GM18858 (cell line): ENCODE measurements around the gene KLK3.

ENCODE experiments used
- ATAC-seq: cut with Tn5 transposase; IDR thresholded peaks from one replicate; pipeline ENCODE4 v1.9.1; 2021; ENCODE audit not compliant: unreplicated experiment

KLK3 gene

DNA sequence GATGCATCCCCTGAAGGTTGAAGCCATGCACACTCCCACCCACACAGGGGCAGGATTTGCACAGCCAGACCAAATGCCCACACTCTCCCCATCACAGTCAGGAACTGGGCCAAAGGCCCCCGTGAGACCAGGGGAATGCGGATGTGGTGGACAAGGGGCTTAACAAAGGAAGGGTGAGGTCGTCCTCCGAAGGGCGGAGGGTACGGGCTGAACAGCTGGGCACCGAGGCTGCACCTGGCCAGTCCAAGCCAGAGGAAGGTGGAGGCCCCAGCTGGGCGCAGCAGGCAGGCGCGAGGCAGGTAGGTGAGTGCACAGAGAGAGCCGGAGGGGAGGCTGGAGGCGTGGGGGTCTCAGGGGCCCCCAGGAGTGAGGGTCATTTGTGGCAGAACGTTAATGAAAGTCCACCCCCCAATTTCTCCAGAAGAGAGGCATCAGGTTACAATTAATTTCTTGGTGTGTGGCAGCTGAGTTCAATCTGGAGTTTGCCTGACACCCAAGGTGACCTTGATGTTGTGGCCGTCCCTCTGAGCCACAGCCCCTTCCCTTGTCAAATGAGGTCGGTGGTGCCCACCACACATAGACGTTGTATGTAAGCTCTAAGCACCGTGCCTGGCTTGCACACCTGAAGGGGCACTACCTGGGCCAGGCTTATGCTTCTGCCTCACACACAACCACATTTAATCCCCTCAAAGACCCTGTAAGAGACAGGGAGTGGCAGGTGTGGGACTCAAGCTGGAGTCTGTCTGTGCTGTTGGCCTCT lies 24.3 kb upstream of the KLK3 start:
- no peak for ATAC-seq

DNA sequence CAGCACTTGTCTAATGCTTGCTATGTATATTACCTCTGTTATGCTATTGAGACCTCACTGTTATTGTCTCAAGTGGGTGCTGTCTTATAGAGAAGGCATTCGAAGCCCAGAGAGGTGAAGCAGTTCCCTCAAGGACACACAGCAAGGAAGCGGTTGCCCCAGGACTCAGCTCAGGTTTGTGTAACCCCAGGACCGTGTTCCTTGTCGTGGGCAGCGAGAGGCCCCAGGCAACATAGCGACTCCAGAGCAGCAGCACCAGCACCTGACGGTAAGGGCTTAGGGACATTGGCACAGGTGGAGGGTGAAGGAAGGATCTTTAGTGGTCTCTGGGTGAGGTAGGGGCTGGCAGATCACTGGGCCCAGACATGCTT lies 23.7 kb upstream of the KLK3 start:
- no peak for ATAC-seq

DNA sequence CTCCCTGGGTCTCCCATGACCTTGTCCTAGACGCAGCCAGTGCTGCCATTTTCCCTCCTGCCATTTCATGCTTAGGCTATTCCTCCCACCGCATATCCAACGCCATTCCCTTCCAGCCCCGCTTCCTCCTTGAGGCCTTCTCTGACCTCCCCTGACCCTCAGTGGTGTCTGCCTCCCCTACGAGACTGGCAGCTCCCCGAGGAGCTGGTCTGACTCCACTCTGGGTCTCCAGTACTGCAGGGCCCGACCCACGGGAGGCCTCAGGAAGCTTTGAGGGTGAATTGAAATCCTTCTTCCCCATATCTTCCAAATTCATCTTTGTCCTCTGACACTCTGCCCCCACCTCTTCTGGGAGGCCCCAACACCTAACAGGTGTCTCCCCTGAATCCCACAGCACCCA lies 22.0 kb upstream of the KLK3 start:
- ATAC-seq, result no peak

DNA sequence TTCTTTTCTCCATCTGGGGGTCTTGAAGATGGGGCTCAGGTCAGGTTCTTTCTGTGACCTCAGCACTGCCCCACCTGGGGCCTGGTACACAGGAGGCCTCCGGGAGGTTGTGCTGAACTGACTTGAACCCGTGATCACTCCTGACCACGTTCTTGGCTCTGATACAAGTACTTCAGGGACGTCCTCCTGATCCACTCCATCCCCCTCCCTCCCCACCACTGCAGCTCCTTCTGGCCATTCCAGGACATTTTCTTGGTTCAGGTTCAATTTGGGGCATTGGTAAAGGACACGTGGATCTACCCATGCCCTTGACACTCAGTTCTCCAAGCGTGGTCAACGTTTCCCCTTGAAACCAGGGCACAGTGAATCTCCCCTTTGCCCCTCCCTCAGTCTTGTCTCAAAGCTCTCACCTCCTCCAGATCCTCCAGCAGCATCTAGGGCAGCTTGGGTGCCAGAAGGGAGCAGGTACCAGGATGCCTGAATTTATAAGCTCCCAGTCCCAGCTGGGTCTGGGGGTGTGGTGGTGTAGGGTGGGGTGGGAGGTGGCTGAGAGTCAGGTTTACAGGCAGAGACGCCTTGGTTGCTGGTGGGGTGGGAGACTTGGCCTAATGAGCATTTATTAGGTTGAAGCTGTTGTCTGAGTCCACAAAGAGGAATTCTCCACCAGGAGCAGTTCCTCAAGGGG lies 21.5 kb upstream of the KLK3 start, which contains the start of gene KLK15:
TSS of gene KLK15 (minus strand) at position 458 of the 685 bp plus-strand sequence. CDS start 2,082 bp downstream, outside the sequence.
- ATAC-seq, result no peak

DNA sequence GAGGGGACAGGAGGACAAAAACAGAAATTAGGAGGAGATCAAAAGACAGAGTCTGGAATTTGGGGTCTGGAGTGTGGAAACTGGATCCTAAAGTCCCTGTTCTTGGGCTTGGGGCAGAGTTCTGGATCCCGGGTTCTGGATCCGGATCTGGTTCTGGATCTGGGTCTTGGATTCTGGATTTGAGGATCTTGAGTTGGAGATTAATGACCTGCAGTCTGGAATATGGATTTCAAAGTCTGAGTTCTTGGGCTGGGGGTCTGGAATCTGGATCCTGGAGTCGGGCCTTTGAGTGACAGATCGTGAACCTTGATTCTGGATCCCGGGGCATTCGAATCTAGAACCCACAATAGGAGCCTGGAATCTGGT lies 20.9 kb upstream of the KLK3 start:
- no peak for ATAC-seq

DNA sequence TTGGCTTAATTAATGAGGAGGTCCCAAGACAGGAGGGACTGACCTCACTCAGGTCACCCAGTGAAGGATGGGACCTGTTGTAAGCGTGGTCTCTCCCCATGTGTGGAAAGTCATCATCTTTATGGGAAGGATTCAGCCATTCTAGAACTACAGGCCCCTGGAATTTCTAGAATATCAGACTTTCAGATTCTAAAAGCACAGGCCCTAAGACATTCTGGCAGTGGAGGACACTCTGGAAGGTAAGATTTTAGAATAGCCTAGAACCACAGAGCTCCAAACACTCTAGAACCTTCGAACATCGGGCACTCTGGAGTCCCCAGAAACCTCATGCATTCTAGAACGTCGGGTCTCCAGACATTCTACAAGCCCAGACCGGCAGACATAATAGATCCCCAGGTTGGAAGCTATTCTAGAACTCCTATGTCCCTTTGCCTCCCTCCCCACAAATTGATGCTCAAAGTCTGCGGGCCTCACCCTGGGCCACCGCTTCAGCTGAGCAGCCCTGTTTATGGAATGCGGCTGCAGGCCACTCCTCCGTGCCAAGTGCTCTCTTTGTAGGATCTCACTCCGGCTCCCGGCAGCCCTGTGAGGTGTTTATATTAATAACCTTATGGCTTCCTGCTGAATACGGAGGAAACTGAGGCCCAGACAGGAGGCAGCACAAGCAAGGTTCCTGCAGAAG lies 19.5 kb upstream of the KLK3 start:
- ATAC-seq, result no peak

DNA sequence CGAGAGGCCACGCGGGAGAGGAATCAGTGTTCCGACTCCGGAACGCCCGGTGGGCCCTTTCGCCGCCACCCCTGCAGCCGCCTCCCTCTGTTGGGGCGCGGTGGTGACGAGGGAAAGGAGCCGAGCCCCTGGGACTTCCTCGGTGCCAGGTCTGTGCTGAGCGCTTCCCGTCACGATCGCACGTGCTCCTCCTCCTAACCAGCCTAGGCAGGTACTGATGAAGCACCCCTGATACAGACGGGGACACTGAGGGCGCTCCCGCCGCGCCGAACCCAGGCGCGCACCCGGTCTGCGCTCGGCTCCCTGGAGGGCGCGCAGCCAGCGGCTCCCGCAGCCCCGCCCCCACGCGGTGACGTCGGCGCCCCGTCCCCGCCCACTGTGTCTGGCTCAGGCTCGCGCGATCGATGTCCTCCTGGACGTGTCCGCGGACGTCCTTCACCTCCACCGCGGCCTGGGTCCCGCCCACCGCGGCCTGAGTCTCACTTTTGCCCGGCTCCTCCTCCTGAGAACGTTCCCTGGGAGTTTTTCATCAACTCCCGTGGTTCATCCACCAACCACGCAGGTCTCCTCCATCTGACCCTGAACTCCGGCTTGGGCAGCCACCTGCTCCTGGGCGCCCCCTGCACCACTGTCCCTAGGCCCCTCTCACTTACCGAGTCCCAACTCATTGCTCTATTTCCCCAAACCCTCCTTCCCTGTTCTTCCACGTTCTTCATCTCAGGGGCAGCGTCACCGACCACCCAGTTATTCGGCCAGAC lies 18.8 kb upstream of the KLK3 start:
- ATAC-seq, result no peak

DNA sequence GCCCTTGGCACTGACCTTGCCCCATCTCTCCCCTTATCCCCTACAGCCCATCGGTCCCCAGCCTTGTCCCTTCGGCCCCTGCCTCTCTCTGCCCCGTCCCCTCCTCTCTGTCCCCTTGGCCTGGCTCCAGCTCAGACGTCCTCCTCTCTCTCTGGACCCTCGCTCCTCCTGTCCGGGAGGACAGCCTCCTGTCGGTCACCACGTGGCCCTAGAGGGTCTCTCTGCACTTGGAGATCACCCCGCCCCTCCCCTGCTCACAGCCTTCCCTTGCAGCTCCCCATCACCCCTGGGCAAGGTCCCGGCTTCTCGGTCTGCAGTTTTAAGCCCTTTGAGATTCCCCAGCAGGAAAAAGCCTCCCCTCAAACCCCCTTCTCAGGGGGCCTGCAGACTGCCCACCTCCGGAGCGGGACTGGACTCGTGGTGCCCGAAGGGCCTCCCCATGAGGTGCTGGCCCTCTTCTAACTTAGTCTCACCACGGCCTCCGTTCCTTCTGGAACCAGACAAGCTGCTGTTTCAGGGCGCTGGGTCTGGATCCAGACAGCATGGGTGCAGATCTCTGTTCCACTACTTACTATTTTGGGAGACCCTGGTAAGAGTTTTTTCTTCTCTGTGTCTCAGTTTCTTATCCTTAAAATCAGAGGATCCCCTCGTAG lies 18.0 kb upstream of the KLK3 start:
- ATAC-seq, result no peak

DNA sequence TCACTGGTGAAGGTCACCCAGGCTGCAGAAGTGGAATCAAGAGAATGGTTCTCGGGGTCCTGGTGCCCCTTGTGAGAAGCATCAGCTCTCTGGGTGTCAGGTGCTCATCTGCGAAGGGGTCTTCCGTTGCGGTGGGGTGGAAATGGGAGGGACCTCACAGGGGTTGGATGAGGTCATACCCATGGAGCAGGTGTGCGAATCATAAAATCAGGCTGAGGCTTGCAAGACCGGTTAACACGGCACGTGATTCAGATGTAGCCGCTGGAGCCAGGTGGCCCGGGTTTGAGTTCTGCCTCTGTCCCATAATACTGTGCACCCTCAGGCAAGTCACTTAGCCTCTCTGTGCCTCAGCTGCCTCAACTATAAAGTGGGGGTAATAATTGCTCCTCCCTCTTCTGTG lies 17.4 kb upstream of the KLK3 start:
- ATAC-seq, result no peak

DNA sequence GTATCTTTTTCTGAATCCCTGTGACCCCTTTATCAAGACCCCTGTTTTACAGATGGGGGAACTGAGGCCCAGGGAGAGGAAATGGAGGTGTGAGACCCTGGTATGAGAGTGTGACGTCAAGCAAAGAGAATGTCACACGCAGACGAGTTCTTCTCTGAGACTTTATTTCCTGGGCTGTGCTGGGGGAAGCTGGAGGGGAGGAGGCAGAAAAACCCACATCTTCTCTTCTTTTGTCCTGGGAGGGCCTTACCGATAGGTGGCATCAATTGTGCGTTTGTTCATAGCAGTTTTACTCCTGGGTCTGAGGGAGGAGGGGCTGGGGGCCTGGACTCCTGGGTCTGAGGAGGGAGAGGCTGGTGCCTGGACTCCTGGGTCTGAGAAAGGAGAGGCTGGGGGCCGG lies 16.5 kb upstream of the KLK3 start:
- no peak for ATAC-seq

DNA sequence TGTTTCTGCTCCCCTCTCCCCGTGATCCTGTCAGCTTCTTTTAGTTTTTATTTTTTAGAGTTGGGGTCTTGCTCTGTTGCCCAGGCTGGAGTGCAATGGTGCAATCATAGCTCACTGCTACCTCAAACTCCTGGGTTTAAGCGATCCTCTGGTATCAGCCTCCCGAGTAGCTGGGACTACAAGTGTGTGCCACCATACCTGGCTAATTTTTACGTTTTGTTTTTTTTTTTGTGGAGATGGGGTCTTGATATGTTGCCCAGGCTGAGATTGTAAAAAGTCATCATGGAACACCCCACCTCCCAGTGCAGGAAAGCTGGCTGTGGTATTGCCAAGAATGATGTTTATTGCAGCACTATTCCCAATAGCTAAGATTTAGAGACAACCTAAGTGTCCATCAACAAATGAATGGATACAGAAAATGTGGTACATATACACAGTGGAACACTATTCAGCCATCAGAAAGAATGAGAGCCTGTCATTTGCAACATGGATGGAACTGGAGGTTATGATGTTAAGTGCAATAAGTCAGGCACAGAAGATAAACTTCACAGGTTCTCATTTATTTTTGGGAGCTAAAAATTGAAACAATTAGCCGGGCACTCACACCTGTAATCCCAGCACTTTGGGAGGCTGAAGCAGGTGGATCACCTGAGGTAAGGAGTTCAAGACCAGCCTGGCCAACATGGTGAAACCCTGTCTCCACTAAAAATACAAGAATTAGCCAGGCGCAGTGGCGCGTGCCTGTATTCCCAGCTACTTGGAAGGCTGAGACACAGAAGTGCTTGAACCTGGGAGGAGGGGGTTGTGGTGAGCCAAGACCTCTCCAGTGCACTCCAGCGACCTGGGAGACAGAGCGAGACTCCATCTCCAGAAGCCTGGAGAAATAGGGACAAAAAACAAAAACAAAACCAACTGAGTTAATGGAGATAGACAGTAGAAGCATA lies 14.7 kb upstream of the KLK3 start:
- no peak for ATAC-seq

DNA sequence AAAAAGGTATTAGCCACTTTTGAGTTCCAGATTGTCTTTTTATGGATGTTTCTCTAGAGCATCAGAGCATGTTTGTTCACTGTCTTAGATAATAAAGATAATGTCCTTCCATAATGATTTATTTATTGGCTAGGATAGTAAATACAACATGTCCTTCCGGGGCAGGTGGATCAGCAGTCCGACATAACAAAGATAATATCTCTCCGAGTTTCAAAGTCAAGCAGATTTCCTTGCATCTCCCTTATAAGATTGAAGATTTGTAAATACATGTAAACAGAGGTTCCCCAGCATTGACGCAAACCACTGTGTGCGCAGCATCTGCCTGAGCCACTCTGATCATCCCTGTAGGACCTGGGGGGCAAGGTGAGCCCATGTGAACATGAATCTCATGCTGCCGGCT lies 12.6 kb upstream of the KLK3 start:
- no peak for ATAC-seq

DNA sequence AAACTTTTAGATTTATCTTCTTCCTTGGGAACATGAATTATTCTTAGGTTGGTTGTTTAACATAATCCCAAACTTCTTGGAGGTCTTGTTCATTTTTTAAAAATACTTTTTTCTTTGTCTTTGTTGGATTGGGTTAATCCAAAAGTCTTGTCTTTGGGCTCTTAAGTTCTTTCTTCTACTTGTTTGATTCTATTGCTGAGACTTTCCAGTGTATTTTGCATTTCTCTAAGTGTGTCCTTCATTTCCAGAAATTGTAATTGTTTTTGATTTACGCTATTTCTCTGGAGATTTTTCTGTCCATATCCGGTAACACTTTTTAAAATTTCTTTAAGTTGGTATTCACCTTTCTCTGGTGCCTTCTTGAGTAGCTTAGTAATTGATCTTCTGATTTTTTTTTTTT lies 11.5 kb upstream of the KLK3 start:
- no peak for ATAC-seq

DNA sequence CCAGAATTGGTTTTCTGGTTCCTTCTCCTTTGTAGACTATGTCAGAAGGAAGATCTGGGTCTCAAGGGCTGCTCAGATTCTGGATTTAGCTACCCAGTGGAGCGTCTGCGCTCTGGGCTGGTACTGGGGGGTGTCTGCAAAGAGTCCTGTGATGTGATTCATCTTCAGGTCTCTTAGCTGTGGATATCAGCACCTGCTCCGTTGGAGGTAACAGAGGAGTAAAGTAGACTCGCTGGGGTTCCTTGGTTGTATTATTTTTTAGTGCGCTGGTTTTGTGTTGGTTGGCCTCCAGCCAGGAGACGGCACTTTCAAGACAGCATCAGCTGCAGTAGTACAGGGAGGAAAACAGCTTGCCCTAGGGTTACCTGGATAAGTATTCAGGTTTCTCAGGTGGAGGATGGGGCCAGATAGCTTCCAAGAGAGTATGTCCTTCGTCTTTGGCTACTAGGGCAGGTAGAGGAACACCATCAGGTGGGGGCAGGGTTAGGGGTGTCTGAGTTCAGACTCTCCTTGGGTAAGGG lies 11.0 kb upstream of the KLK3 start:
- ATAC-seq, result no peak

DNA sequence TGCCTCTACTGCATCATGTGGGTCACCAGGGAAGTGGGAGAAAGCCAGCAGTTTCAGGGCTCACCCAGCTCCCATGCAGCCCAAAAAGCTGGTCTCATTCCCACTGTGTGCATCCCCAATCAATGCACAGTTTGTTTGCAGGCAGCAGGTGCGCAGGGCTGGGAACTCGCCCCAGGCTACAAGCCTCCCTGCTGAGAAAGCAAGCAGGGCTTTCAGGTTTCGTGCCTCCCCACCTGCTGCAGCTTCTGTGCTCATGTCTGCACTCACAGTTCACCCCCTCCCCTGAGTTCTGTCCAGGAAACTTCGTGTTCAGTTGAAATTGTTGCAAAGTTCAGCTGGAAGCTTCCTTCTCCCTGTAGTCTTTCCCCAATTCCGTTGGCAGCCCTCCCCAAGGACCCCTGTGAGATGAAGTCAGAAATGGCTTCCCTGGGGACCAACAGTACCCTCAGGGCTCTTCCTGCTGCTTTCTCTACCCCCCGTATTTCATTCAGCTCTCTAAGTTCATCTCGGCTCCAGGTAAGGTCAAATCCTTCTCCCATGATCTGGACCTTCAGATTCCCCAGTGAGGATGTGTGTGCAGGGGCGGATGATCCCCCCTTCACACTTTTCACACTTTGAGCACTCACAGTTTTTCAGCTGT lies 10.3 kb upstream of the KLK3 start:
- ATAC-seq, result no peak

DNA sequence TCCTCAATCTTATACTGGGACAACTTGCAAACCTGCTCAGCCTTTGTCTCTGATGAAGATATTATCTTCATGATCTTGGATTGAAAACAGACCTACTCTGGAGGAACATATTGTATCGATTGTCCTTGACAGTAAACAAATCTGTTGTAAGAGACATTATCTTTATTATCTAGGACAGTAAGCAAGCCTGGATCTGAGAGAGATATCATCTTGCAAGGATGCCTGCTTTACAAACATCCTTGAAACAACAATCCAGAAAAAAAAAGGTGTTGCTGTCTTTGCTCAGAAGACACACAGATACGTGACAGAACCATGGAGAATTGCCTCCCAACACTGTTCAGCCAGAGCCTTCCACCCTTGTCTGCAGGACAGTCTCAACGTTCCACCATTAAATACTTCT lies 4.0 kb upstream of the KLK3 start:
- ATAC-seq, result no peak

DNA sequence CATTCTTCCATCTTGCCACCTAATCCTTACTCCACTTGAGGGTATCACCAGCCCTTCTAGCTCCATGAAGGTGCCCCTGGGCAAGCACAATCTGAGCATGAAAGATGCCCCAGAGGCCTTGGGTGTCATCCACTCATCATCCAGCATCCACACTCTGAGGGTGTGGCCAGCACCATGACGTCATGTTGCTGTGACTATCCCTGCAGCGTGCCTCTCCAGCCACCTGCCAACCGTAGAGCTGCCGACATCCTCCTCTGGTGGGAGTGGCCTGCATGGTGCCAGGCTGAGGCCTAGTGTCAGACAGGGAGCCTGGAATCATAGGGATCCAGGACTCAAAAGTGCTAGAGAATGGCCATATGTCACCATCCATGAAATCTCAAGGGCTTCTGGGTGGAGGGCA lies 3.1 kb upstream of the KLK3 start:
- ATAC-seq, result no peak

DNA sequence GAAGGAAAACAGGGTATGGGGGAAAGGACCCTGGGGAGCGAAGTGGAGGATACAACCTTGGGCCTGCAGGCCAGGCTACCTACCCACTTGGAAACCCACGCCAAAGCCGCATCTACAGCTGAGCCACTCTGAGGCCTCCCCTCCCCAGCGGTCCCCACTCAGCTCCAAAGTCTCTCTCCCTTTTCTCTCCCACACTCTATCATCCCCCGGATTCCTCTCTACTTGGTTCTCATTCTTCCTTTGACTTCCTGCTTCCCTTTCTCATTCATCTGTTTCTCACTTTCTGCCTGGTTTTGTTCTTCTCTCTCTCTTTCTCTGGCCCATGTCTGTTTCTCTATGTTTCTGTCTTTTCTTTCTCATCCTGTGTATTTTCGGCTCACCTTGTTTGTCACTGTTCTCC lies 2.7 kb downstream of the KLK3 start:
- ATAC-seq, result no peak

DNA sequence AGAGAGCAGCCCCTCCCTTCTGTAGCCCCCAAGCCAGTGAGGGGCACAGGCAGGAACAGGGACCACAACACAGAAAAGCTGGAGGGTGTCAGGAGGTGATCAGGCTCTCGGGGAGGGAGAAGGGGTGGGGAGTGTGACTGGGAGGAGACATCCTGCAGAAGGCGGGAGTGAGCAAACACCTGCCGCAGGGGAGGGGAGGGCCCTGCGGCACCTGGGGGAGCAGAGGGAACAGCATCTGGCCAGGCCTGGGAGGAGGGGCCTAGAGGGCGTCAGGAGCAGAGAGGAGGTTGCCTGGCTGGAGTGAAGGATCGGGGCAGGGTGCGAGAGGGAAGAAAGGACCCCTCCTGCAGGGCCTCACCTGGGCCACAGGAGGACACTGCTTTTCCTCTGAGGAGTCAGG lies 4.2 kb downstream of the KLK3 start:
- no peak for ATAC-seq
